Astrocyte (in vitro differentiated cells and primary cell): Measurements from ENCODE around the gene TMEM40.

Experiments
- CTCF ChIP-seq: IDR thresholded peaks from 2 replicates; pipeline ENCODE4 v1.5.1; 2011; ENCODE audit warnings: low read depth, mild to moderate bottlenecking, inconsistent platforms, low read length, moderate library complexity; ENCODE audit not compliant: insufficient read depth
- EZH2 ChIP-seq: IDR thresholded peaks from 2 replicates; pipeline ENCODE4 v1.6.1; 2012; ENCODE audit warnings: mild to moderate bottlenecking, low read length, inconsistent platforms; ENCODE audit not compliant: insufficient read depth

- TF ChIP-seq CTCF = no peak
- no peak for TF ChIP-seq EZH2
Measured at GRCh38 chr3:12755754-12756153, 3.3 kb downstream of the TMEM40 start.
